ENCODE measurements around the gene ANXA5. TPM values are rescaled to one million over a fixed set of nuclear protein-coding genes. Genes with fewer than 3 reads are reported as not detected.
A peak's percentile ranks its signal among the peaks of the same experiment; 100 is the strongest.

ANXA5 gene
- total and polyA plus RNA-seq, 4 donors = 335 to 471 (median 394) TPM

- no peaks in the 10 kb centered on the region for H3K9me3 ChIP-seq (ENCODE audit: control insufficient read depth, low read length)
- no peak overlapping the region for H3K4me3 ChIP-seq (ENCODE audit: low read length in 2 of 2)
- H3K27me3 ChIP-seq (ENCODE audit: control insufficient read depth in 1 of 2, insufficient read depth in 2 of 2, low read length in 1 of 2) = no peaks in the 10 kb centered on the region
- ATAC-seq (ENCODE audit: low FRiP score) (no peak), DNase-seq (no peak)
- no peak overlapping the region for H3K27ac ChIP-seq (ENCODE audit: low read depth in 1 of 2, low read length in 2 of 2)
- 93 to 94% methylated on average over 6 of the region's 6 CpGs for WGBS, 2 donors
- no peaks in the 10 kb centered on the region for H3K4me1 ChIP-seq (ENCODE audit: control insufficient read depth in 1 of 2, insufficient read depth in 2 of 2, low read length in 2 of 2)
- peaks cover 0 to 2% of the 10 kb centered on the region in 2 donors for H3K36me3 ChIP-seq (ENCODE audit: control insufficient read depth in 1 of 2, insufficient read depth in 2 of 2, low read length in 1 of 2)
- intact Hi-C loops (cut with DNase I) = loop anchor here in 1 of 2 donors (5.0 to 10.0 kb wide), 2 partner anchors 169 to 282 kb away; no protein-coding TSS in a partner anchor
Measured at GRCh38 chr4:121653986-121654385, 42.8 kb downstream of the ANXA5 start.

DNA sequence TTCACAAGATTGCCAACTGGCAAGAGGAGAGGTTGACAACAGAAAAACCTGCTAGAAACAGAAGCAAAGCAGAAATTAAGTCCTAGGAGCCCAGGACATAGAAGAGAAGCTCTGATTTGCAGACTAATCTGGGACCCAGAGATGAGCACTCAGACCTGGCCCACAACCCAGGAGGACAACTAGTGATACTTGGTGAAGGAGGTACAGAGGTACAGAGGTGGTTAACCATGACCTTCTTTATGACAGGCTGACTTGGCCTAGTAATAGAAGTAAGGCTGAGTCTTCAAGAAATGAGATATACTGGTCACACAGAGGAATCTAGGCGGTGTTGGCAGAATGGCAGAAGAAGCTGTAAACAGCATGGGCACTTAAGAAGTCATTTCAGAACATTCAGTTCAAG lies 43.6 kb downstream of the ANXA5 start:
- WGBS, 2 donors = 95 to 98% methylated on average over 1 of the region's 1 CpG
- DNase-seq = no peak
- Histone ChIP-seq H3K27me3 (ENCODE audit: control insufficient read depth in 1 of 2, insufficient read depth in 2 of 2, low read length in 1 of 2) (no peaks in the 10 kb centered on the region), H3K4me3 (ENCODE audit: low read length in 2 of 2) (no peak overlapping the region), H3K27ac (ENCODE audit: low read depth in 1 of 2, low read length in 2 of 2) (no peak overlapping the region), H3K9me3 (ENCODE audit: control insufficient read depth, low read length) (no peaks in the 10 kb centered on the region), H3K4me1 (ENCODE audit: control insufficient read depth in 1 of 2, insufficient read depth in 2 of 2, low read length in 2 of 2) (peaks cover 0 to 3% of the 10 kb centered on the region in 2 donors), H3K36me3 (ENCODE audit: control insufficient read depth in 1 of 2, insufficient read depth in 2 of 2, low read length in 1 of 2) (peaks cover 0 to 2% of the 10 kb centered on the region in 2 donors)
- no peak for ATAC-seq (ENCODE audit: low FRiP score)
- intact Hi-C loops (cut with DNase I) = loop anchor here in 1 of 2 donors (5.0 to 10.0 kb wide), 2 partner anchors 168 to 281 kb away; no protein-coding TSS in a partner anchor

GRCh38 chr4:121651597-121651996 lies 45.2 kb downstream of the ANXA5 start:
- H3K36me3 ChIP-seq (ENCODE audit: control insufficient read depth in 1 of 2, insufficient read depth in 2 of 2, low read length in 1 of 2) = peaks cover 0 to 2% of the 10 kb centered on the region in 2 donors
- no peaks in the 10 kb centered on the region for H3K27me3 ChIP-seq (ENCODE audit: control insufficient read depth in 1 of 2, insufficient read depth in 2 of 2, low read length in 1 of 2)
- H3K27ac ChIP-seq (ENCODE audit: low read depth in 1 of 2, low read length in 2 of 2) = no peak overlapping the region
- no peaks in the 10 kb centered on the region for H3K9me3 ChIP-seq (ENCODE audit: control insufficient read depth, low read length)
- ATAC-seq (ENCODE audit: low FRiP score) (no peak), DNase-seq (no peak)
- no peak overlapping the region for H3K4me3 ChIP-seq (ENCODE audit: low read length in 2 of 2)
- intact Hi-C loops (cut with DNase I) = loop anchor here in 1 of 2 donors (5.0 to 10.0 kb wide), 2 partner anchors 167 to 279 kb away; no protein-coding TSS in a partner anchor
- WGBS, 2 donors = 50 to 51% methylated on average over 5 of the region's 5 CpGs
- peaks cover 0 to 3% of the 10 kb centered on the region in 2 donors for H3K4me1 ChIP-seq (ENCODE audit: control insufficient read depth in 1 of 2, insufficient read depth in 2 of 2, low read length in 2 of 2)

DNA sequence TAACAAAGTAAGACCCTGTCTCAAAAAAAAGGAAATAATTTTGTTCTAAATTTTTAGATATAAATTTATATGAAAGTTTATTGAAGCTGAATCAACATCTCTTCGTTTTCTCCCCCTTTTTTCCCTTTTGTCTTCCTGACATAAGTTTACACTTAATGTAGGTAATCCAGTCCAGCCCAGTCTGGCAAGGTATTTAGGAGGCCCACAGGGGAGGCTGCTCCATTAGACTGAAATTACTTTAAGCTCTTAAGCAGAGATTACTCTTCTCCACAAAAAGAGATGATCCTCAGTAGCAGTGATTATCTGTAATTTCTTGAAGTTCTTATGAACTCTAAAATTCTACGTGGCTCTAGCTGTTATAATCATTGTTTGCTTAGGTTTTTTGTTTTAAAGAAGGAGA lies 46.0 kb downstream of the ANXA5 start:
- H3K36me3 ChIP-seq (ENCODE audit: control insufficient read depth in 1 of 2, insufficient read depth in 2 of 2, low read length in 1 of 2) = peaks cover 0 to 2% of the 10 kb centered on the region in 2 donors
- peaks cover 0 to 3% of the 10 kb centered on the region in 2 donors for H3K4me1 ChIP-seq (ENCODE audit: control insufficient read depth in 1 of 2, insufficient read depth in 2 of 2, low read length in 2 of 2)
- no peak overlapping the region for H3K4me3 ChIP-seq (ENCODE audit: low read length in 2 of 2)
- no peaks in the 10 kb centered on the region for H3K9me3 ChIP-seq (ENCODE audit: control insufficient read depth, low read length)
- H3K27me3 ChIP-seq (ENCODE audit: control insufficient read depth in 1 of 2, insufficient read depth in 2 of 2, low read length in 1 of 2) = no peaks in the 10 kb centered on the region
- ATAC-seq (ENCODE audit: low FRiP score) (no peak), DNase-seq (no peak)
- H3K27ac ChIP-seq (ENCODE audit: low read depth in 1 of 2, low read length in 2 of 2) = no peak overlapping the region
- intact Hi-C loops (cut with DNase I) = loop anchor here in 1 of 2 donors (5.0 to 10.0 kb wide), 2 partner anchors 166 to 278 kb away; no protein-coding TSS in a partner anchor
- 78 to 85% methylated on average over 2 of the region's 2 CpGs for WGBS, 2 donors

GRCh38 chr4:121648516-121648915 lies 48.3 kb downstream of the ANXA5 start:
- 3 to 5% methylated on average over 3 of the region's 3 CpGs for WGBS, 2 donors
- intact Hi-C loops (cut with DNase I) = no loop called here
- no peaks in the 10 kb centered on the region for H3K9me3 ChIP-seq (ENCODE audit: control insufficient read depth, low read length)
- no peak overlapping the region for H3K27ac ChIP-seq (ENCODE audit: low read depth in 1 of 2, low read length in 2 of 2)
- DNase-seq (peak in 1 of 2 donors; percentile 75), ATAC-seq (ENCODE audit: low FRiP score) (peak; percentile 60)
- no peak overlapping the region for H3K4me3 ChIP-seq (ENCODE audit: low read length in 2 of 2)
- peaks cover 0 to 3% of the 10 kb centered on the region in 2 donors for H3K4me1 ChIP-seq (ENCODE audit: control insufficient read depth in 1 of 2, insufficient read depth in 2 of 2, low read length in 2 of 2)
- H3K27me3 ChIP-seq (ENCODE audit: control insufficient read depth in 1 of 2, insufficient read depth in 2 of 2, low read length in 1 of 2) = no peaks in the 10 kb centered on the region
- H3K36me3 ChIP-seq (ENCODE audit: control insufficient read depth in 1 of 2, insufficient read depth in 2 of 2, low read length in 1 of 2) = peaks cover 0 to 2% of the 10 kb centered on the region in 2 donors

DNA sequence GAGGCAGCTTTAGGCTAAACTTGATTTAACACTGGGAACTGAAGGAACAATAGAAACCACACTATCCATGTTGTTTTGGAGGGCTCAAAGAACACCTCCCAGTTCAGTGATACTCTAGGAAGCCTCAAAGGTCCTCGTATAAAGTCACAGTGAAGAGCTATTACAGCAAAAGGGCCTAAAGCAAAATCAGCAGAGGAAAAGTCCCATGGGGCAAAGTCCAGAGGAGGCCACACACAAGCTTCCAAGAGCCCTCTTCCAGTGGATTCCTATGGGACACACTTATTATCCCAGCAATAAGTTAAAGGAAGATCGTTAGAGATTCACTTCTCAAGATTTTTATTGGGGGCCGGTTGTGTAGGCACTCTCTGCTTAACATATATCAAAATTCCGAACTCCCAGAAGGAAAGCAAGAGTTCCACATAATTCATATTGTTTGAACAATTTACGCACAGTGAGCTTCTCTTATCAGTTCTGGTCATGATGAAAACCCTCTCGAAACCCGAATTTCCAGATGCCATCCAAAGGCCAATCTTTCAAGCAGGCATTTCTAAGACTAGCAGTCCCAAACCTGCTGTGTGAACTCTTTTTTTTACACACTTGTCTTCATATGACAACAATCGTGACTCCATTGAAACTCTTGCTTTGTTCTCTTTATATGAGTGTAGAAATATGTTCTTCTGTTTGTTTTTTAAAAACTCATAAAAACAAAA lies 53.7 kb downstream of the ANXA5 start:
- intact Hi-C loops (cut with DNase I) = no loop called here
- no peak for ATAC-seq (ENCODE audit: low FRiP score)
- no peak overlapping the region for H3K27ac ChIP-seq (ENCODE audit: low read depth in 1 of 2, low read length in 2 of 2)

DNA sequence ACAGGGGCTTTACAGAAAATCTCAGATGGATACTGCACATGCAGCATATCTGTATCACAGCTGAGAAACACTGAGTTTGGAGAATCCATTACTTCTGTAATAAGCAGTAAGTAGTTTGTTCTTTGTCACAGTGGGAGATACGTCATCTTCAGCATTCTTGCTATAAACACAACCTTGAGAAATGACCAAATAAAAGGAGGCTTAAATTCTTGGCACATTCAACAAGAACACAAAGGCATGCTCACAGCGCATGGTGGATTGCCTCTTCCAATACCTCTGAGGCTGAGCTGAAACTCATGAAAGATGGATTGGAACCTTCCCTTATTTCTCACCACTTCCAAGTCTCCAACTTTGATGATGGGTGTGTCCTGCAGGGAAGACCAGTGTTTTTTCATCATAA lies 54.5 kb downstream of the ANXA5 start:
- Histone ChIP-seq H3K4me3 (ENCODE audit: low read length in 2 of 2) (no peak overlapping the region), H3K27me3 (ENCODE audit: control insufficient read depth in 1 of 2, insufficient read depth in 2 of 2, low read length in 1 of 2) (no peaks in the 10 kb centered on the region), H3K9me3 (ENCODE audit: control insufficient read depth, low read length) (no peaks in the 10 kb centered on the region), H3K27ac (ENCODE audit: low read depth in 1 of 2, low read length in 2 of 2) (no peak overlapping the region), H3K36me3 (ENCODE audit: control insufficient read depth in 1 of 2, insufficient read depth in 2 of 2, low read length in 1 of 2) (no peaks in the 10 kb centered on the region), H3K4me1 (ENCODE audit: control insufficient read depth in 1 of 2, insufficient read depth in 2 of 2, low read length in 2 of 2) (no peaks in the 10 kb centered on the region)
- DNase-seq (no peak), ATAC-seq (ENCODE audit: low FRiP score) (no peak)
- intact Hi-C loops (cut with DNase I) = no loop called here
- WGBS, 2 donors = 80 to 81% methylated on average over 2 of the region's 2 CpGs

More for the DNA sequence above, 53.7 kb downstream of the ANXA5 start:
- Histone ChIP-seq H3K36me3 (ENCODE audit: control insufficient read depth in 1 of 2, insufficient read depth in 2 of 2, low read length in 1 of 2) (no peaks in the 10 kb centered on the region), H3K9me3 (ENCODE audit: control insufficient read depth, low read length) (no peaks in the 10 kb centered on the region), H3K27me3 (ENCODE audit: control insufficient read depth in 1 of 2, insufficient read depth in 2 of 2, low read length in 1 of 2) (no peaks in the 10 kb centered on the region), H3K4me1 (ENCODE audit: control insufficient read depth in 1 of 2, insufficient read depth in 2 of 2, low read length in 2 of 2) (no peaks in the 10 kb centered on the region), H3K4me3 (ENCODE audit: low read length in 2 of 2) (no peak overlapping the region)
- DNase-seq = no peak
- 49 to 65% methylated on average over 8 of the region's 8 CpGs for WGBS, 2 donors

- Histone ChIP-seq H3K9me3 (ENCODE audit: control insufficient read depth, low read length) (no peaks in the 10 kb centered on the region), H3K36me3 (ENCODE audit: control insufficient read depth in 1 of 2, insufficient read depth in 2 of 2, low read length in 1 of 2) (no peaks in the 10 kb centered on the region), H3K4me1 (ENCODE audit: control insufficient read depth in 1 of 2, insufficient read depth in 2 of 2, low read length in 2 of 2) (no peaks in the 10 kb centered on the region), H3K27me3 (ENCODE audit: control insufficient read depth in 1 of 2, insufficient read depth in 2 of 2, low read length in 1 of 2) (no peaks in the 10 kb centered on the region), H3K27ac (ENCODE audit: low read depth in 1 of 2, low read length in 2 of 2) (no peak overlapping the region), H3K4me3 (ENCODE audit: low read length in 2 of 2) (no peak overlapping the region)
- ATAC-seq (ENCODE audit: low FRiP score) (no peak), DNase-seq (no peak)
- intact Hi-C loops (cut with DNase I) = no loop called here
- WGBS, 2 donors = 62 to 69% methylated on average over 4 of the region's 4 CpGs
Measured at GRCh38 chr4:121633653-121634052, 63.1 kb downstream of the ANXA5 start.

DNA sequence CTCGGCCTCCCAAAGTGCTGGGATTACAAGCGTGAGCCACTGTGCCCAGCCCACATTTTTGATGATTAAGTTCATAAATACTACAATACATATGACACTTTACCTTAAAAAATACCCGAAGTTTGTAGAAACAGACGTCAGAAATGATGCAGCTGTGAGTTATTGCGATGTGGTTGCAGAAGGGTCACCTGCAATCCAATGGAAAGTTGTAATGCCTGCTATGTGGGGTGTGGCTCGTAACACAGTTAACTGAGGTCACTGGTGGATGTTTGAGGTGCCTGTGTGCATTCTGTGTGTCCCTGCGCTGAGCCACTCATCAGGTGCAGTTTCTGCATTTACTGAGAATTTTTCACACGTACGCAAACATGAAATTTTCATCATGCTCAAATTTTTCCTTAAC lies 64.1 kb downstream of the ANXA5 start:
- no peaks in the 10 kb centered on the region for H3K4me1 ChIP-seq (ENCODE audit: control insufficient read depth in 1 of 2, insufficient read depth in 2 of 2, low read length in 2 of 2)
- no peaks in the 10 kb centered on the region for H3K36me3 ChIP-seq (ENCODE audit: control insufficient read depth in 1 of 2, insufficient read depth in 2 of 2, low read length in 1 of 2)
- no peak overlapping the region for H3K4me3 ChIP-seq (ENCODE audit: low read length in 2 of 2)
- DNase-seq = no peak
- 89% methylated on average over 9 of the region's 9 CpGs for WGBS, 2 donors
- no peak overlapping the region for H3K27ac ChIP-seq (ENCODE audit: low read depth in 1 of 2, low read length in 2 of 2)
- ATAC-seq (ENCODE audit: low FRiP score) = no peak
- H3K9me3 ChIP-seq (ENCODE audit: control insufficient read depth, low read length) = no peaks in the 10 kb centered on the region
- intact Hi-C loops (cut with DNase I) = no loop called here
- no peaks in the 10 kb centered on the region for H3K27me3 ChIP-seq (ENCODE audit: control insufficient read depth in 1 of 2, insufficient read depth in 2 of 2, low read length in 1 of 2)

Measured in aorta (tissue), 5 donors.